Measurements from ENCODE around the gene PLS1. TPM values are rescaled to one million over a fixed set of nuclear protein-coding genes. Genes with fewer than 3 reads are reported as not detected.

The PLS1 gene
- total and polyA plus RNA-seq, 2 of the 8 experiments (the other 6 are each of a cell fraction or from before 2014, with no cell fraction given), result 18.7 to 44.7 TPM

DNA sequence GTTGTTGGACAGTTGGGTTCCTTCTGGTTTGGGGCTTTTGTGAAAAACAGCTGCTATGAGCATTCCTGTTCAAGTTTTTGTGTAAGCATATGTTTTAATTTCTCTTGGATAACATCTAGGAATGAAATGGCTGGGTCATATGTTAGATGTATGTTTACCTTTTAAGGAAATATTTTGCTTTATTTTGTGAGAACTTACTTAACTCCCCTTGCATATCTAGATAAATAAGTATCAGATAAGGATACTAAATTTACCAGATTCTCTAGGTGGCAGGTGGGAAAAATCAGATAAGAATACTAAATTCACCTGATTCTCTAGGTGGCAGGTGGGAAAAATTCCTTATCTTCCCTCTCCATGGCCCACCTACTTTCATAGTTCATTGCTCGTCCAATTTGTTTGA, 1.1 kb upstream of the PLS1 start:
- Histone ChIP-seq H3K4me3 (ENCODE audit: extremely low read depth in 1 of 4, insufficient read depth in 2 of 4, low read depth in 3 of 4, low read length in 4 of 4) (peak overlapping the region in 1 of 4 experiments; percentile 79; a peak in 2 of 8 replicates), H3K4me2 (ENCODE audit: insufficient read depth in 1 of 2, low read depth in 2 of 2, low read length in 2 of 2) (peak overlapping the region in 1 of 2 experiments; percentile 57; a peak in 1 of 4 replicates)

More for the DNA sequence above, 1.1 kb upstream of the PLS1 start:
- H3K23me2 ChIP-seq (ENCODE audit: low read depth, low read length), result peaks cover 8% of the 10 kb centered on the region
- 89% methylated on average over 1 of the region's 1 CpG; no CpG with 5 or more reads in 1 of the 2 experiments for WGBS, 2 experiments (ENCODE audit: extremely low coverage in 1 of 2, insufficient coverage in 1 of 2, insufficient read length in 1 of 2, insufficient replicate concordance in 2 of 2, low coverage in 1 of 2, low lambda C conversion rate in 2 of 2, missing lambda C conversion rate in 1 of 2)
- FAIRE-seq, result no peak
- H3K27ac ChIP-seq (ENCODE audit: low read depth, low read length), result no peak overlapping the region
- no peak overlapping the region for H3K18ac ChIP-seq (ENCODE audit: extremely low read depth, low read length)
- POLR2A ChIA-PET (ENCODE audit: partially characterized antibody), result no interaction called here
- H4K91ac ChIP-seq (replicated peaks; ENCODE audit: insufficient read length, low read length), result no peak overlapping the region
- no peak overlapping the region for H2BK20ac ChIP-seq (ENCODE audit: low read length)
- H3K79me1 ChIP-seq (ENCODE audit: low read depth, low read length), result no peaks in the 10 kb centered on the region; the same call in 1 of the 2 replicates
- H3K9me3 ChIP-seq (ENCODE audit: insufficient read depth in 2 of 2, low read depth in 1 of 2, low read length in 1 of 2), result no peaks in the 10 kb centered on the region
- no peak overlapping the region for H2BK120ac ChIP-seq (replicated peaks; ENCODE audit: low read depth, low read length)
- no peak for DNase-seq (ENCODE audit: low read depth in 1 of 2, low spot score in 2 of 2)
- no peaks in the 10 kb centered on the region for H3K27me3 ChIP-seq (replicated peaks in 1 of 4; ENCODE audit: control insufficient read depth in 3 of 4, extremely low read depth in 1 of 4, insufficient read depth in 3 of 4, low read length in 3 of 4)
- H3K4ac ChIP-seq (replicated peaks; ENCODE audit: insufficient read length, low read depth, low read length), result no peak overlapping the region
- no peaks in the 10 kb centered on the region for H4K20me1 ChIP-seq (replicated peaks in 1 of 2; ENCODE audit: control insufficient read depth in 1 of 2, insufficient read depth in 2 of 2, low read length in 2 of 2)
- H3K36me3 ChIP-seq (ENCODE audit: control insufficient read depth in 2 of 4, insufficient read depth in 4 of 4, low read length in 3 of 4), result no peaks in the 10 kb centered on the region
- H2BK12ac ChIP-seq (ENCODE audit: low read depth, low read length), result no peak overlapping the region
- no peak overlapping the region for H4K5ac ChIP-seq (ENCODE audit: insufficient read length, low read depth, low read length)
- H3K79me2 ChIP-seq (ENCODE audit: control insufficient read depth in 1 of 2, insufficient read depth in 2 of 2, low read length in 2 of 2), result peaks cover 0 to 7% of the 10 kb centered on the region in 2 experiments; a peak in 2 of 4 replicates
- H2AK5ac ChIP-seq (ENCODE audit: low read depth, low read length), result no peak overlapping the region
- no peak overlapping the region for H3K14ac ChIP-seq (ENCODE audit: insufficient read length)
- TF ChIP-seq, protein P1, sequence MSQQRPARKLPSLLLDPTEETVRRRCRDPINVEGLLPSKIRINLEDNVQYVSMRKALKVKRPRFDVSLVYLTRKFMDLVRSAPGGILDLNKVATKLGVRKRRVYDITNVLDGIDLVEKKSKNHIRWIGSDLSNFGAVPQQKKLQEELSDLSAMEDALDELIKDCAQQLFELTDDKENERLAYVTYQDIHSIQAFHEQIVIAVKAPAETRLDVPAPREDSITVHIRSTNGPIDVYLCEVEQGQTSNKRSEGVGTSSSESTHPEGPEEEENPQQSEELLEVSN (IDR thresholded peaks at IDR 0.05), result no peak
- TF ChIP-seq CHD2 (IDR thresholded peaks at IDR 0.05; ENCODE audit: low read length) (no peak), CBX8 (IDR thresholded peaks at IDR 0.05; ENCODE audit: borderline replicate concordance, low read depth, low read length) (no peak), SIN3A (conservative IDR thresholded peaks at IDR 0.05 in 1 of 2, IDR thresholded peaks at IDR 0.05 in 1 of 2; ENCODE audit: low read depth in 1 of 2, low read length in 2 of 2) (no peak), HDAC6 (IDR thresholded peaks at IDR 0.05; ENCODE audit: low read depth, low read length) (no peak)
- TF ChIP-seq, protein P2, sequence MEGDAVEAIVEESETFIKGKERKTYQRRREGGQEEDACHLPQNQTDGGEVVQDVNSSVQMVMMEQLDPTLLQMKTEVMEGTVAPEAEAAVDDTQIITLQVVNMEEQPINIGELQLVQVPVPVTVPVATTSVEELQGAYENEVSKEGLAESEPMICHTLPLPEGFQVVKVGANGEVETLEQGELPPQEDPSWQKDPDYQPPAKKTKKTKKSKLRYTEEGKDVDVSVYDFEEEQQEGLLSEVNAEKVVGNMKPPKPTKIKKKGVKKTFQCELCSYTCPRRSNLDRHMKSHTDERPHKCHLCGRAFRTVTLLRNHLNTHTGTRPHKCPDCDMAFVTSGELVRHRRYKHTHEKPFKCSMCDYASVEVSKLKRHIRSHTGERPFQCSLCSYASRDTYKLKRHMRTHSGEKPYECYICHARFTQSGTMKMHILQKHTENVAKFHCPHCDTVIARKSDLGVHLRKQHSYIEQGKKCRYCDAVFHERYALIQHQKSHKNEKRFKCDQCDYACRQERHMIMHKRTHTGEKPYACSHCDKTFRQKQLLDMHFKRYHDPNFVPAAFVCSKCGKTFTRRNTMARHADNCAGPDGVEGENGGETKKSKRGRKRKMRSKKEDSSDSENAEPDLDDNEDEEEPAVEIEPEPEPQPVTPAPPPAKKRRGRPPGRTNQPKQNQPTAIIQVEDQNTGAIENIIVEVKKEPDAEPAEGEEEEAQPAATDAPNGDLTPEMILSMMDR (IDR thresholded peaks at IDR 0.05; ENCODE audit: control extremely low read depth in 1 of 3, insufficient read depth in 1 of 3, low read depth in 1 of 3, low read length in 3 of 3), result no peak
- no peak overlapping the region for H3K9ac ChIP-seq (replicated peaks in 1 of 4; ENCODE audit: extremely low read depth in 1 of 4, low read depth in 3 of 4, low read length in 3 of 4)
- no peak overlapping the region for H3K56ac ChIP-seq (replicated peaks; ENCODE audit: insufficient read length, low read depth, low read length)
- H4K8ac ChIP-seq (ENCODE audit: extremely low read depth, insufficient read depth, low read length), result no peak overlapping the region
- H2AFZ ChIP-seq (ENCODE audit: low read length), result peak overlapping the region; percentile 94; the same call in 1 of the 2 replicates
- H3K4me1 ChIP-seq (replicated peaks in 1 of 4; ENCODE audit: control insufficient read depth in 3 of 4, insufficient read depth in 4 of 4, low read length in 3 of 4), result peaks cover 0 to 4% (median 2%) of the 10 kb centered on the region in 4 experiments; a peak in 2 of 7 replicates
- no peak overlapping the region for H2BK15ac ChIP-seq (ENCODE audit: low read length)
- CTCF ChIA-PET (ENCODE audit: partially characterized antibody), result interaction anchor here (1.2 kb wide), 1 partner anchor 9 kb away, joined by 4 read pairs; no protein-coding TSS in a partner anchor
- no peak overlapping the region for H3K23ac ChIP-seq (ENCODE audit: insufficient read length)
- H2BK5ac ChIP-seq (ENCODE audit: low read depth, low read length), result no peak overlapping the region
